HuH-7 (cell line): ENCODE data around the gene RNF17.

Experiments used
- DNase-seq: peaks from one replicate; pipeline ENCODE4 v3.0.0; 2011; ENCODE audit warnings: low spot score

The RNF17 gene

DNA sequence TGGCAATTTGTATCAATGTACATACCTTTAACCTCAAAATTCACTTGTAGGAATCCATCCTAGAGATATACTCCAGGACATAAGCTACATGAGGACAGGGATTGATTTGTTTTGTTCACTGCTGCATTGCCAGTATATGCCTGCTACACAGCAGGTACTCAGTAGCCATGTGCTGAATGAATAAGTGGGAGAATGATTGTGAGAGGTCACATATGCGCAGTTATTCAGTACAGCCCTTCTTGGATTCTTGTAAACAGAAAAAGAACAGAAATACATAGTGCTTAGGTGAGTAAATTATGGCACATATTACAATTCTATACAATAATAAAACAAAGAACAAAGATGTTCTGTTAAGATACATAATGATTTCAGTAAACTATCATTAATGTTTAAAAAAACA lies 133.3 kb downstream of the RNF17 start:
- no peak for DNase-seq

DNA sequence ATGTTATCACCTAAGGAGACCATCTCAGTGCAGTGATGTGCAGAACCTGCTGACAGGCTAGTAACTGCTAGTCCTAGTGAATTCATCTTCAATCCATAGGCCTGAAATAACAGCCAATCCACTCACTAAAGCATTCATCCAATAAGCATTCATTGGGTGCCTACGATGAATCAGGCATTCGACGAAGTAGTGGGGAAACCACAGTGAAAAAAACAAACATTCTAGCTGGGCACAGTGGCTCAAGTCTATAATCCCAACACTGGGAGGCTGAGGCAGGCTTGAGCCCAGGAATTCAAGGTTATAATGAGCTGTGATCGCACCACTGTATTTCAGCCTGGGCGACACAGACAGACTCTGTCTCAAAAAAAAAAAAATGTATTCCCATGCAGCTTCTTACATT lies 135.6 kb downstream of the RNF17 start:
- DNase-seq, result no peak

DNA sequence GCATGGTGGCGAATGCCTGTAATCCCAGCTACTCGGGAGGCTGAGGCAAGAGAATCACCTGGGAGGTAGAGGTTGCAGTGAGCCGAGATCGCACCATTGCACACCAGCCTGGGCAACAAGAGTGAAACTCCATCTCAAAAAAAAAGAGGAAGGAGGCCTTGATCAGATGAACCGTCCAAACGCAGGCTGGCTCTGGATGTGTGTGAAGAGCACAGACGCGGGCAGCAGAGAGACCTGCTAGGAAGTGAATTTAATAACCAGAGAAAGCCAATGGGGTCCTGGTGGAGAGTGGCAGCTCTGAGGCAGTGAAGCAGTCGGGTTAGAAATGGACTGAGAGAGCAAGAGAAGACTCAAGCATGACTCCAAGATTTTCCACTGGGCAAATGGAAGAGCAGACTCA lies 136.5 kb downstream of the RNF17 start:
- DNase-seq, result no peak

DNA sequence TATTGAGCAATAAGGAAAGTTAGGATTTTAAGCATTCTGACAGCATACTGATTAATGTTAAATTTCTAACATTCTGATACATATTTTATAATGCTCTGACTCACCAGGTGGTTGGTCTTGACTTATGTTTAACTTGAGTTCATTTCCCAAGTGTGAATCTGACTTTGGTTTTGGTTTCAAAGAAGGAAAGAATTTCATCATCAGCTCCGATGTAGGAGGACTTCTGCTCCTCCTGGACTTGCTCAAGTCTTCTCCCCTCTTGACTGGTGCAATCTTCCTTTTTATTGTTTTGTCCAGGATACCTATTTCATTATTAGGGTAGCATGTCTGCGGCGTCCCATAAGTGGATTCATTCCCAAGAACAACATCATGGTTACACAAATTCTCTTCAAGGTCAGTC lies 141.3 kb downstream of the RNF17 start:
- DNase-seq, result no peak

DNA sequence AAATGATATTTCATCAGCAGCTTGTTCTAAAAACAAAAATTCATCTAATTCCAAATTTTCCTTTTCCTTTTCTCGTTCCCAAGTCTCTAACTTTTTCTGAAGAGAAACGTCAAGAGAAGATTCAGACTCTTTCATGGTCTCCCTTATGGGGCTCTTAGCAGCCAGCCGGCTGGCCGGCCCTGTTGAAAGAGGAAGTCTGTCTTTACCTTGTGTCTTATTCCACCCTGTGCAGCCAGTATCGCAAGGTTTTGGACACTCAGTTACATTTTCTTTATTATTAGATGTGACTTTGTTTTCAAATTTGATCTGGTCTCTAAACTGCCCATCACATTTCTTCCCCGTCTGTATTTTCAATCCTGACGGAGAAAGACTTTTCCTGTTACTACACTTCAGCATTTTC lies 142.3 kb downstream of the RNF17 start:
- no peak for DNase-seq

DNA sequence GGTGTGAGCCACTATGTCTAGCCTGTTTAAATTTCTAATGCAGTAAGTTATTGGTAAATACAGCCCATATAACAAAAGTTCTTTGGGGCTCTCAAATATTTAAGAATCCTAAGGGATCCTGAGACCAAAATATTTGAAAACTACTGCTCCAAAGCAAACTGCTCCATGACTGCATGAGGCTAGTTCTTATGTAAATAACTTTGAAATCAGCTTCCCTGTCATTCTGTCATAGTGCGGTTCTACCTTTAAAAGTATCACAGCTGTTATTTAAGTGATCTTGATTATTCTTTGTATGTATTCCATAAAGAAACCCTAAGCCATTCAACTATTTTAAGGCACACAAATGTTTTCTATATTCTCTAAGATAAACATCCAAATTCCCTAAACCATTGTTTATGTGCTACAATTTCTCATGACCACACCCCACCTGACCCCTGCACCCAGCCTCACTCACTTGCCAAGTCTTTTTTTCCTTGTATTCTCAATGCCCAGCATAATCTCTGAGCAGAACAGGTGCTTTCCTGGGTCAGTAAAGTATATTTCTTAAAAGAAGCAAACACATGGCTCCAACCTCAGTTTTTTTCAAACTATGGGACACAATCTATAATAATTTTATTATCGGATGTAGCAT lies 146.6 kb downstream of the RNF17 start:
- DNase-seq, result no peak

DNA sequence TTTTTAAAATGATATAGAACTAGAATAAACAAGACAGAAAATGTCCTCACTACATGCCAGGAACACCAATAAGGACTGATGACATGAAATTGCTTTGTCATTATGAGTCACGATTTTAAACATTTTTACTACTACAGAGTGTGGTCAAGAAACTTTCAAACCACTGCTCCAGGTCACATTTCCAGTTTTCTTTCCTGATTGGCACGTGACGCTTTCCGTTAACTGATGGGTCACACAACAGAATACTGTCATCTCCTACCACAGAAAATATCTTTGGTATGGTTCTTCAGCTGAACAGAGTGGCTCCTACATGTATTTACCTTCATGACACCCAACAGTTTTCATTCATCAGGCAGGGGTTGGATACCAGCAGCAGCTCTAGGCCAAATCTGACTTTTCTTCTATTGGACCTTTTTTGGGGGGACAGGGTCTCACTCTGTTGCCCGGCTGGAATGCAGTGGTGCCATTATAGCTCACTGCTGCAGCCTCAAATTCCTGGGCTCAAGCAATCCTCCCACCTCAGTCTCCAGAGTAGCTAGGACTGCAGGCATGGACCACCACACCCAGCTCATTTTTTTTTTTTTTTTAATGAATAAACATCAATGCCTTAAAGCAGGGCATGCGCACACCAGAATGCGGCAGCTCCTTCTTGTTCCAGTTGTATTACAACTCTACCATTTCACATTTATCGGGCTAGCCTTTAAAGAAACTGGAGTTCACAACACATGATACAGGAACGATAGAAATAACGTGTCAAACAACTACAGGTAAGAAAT lies 147.4 kb downstream of the RNF17 start:
- no peak for DNase-seq

DNA sequence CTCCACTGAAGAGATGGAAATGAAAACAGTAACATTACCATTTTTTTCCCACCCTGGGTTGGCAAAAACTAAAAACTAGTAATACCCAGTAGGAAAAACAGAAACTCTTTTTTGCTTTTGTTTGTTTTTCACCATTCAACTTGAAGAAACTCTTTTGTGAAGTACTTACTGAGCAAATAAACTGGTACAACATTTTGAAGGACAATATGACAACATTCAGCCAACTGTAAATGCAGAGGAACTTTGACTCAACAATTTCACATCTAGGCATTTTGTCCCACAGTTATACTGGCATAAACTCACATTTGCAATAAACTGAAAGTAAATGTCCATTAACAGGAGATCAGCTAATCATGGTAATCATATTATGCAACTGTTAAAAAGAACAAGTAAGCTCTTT lies 152.5 kb downstream of the RNF17 start:
- no peak for DNase-seq

DNA sequence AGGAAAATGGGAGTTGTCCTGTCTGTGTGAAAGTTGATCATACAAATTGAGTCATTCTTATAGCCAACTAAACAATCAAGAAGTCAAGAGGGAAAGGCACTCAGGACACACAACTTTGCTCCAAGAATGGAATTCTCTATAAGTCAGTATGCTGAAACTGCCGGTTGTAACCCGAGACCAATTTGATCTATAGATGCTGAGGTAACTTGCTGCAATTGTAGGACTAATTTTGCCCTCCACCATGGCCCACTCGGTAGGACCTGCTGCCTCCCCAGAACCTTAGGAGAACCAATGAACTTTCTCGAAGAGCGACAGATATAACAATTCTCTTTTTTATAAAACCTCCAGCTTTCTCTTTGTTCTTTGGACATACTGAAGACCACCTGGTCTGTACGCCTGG lies 157.0 kb downstream of the RNF17 start:
- no peak for DNase-seq

DNA sequence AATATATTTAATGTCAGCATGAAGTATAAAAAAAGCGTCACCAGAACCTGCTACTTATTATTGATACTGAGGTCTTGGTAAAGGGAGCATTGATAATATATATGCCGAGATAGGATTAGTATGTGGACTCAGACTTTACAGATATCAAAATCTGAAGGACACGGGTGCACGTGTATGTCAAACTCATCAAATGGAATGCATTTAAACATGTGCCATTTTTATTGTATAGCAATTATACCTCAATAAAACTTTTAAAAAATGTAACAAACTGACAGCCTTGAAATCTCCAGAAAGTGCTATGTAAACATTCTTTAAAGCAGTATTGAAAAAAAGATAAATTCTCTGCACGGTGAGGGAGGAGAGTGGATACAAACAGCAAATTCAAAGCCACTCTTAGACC lies 157.9 kb downstream of the RNF17 start:
- no peak for DNase-seq

DNA sequence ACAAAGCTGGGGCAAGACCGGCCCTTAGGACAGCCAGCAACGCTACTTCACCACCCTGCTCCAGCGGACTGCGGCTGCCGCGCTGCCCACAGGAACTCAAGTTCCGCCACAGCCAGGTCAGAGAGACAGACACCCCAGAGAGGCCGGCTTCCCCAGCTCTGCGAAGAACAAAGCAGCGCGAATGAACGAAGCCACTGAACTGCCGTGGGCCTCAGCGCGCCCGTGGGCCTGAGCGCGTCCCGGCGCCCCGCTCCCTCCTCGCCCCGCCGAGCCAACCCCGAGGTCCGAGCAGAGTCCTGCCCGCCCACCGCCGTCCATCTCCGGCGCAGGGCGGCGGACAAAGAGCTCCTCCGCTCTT lies 158.4 kb downstream of the RNF17 start:
- peak; percentile 16 for DNase-seq

DNA sequence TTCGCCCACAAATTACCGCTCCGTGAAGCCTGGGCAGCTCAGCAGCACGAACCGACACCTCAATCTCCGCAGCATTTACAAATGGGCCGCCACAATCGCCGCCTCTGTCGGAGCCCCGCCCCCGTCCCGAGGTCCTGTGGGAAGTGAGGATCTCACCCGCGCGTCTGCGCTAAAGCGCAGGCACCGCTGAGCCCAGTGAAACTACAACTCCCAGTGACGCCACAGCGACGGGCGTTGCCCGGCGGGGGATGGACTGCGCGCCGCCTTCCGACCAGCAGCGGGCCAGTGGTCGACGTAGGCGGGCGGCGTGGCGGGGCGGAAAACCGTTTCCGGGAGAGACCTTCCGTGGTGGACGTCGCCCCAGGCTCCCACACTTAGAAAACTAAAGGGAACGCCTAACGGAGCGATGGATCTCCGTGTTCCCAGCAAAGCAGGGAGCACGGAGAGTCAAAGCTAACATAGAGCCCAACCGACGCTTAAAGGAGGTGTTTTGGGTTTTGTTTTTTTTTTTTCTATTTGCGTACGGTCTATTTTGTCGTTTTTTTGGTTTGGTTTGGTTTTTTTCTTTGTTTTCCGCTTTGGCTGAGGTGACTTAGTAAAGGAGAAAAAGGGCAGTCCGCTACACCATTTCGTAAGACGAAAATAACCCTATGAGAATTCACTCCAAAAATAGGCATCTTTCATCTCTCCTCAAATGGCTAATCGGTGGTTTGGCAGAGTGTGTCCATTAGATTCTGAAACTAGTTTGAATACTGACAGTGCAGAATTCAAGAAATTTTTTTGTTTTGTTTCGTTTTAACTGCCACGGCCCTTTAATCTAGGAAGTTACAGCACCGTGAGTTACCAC lies 159.0 kb downstream of the RNF17 start:
- DNase-seq, result peak; percentile 86

DNA sequence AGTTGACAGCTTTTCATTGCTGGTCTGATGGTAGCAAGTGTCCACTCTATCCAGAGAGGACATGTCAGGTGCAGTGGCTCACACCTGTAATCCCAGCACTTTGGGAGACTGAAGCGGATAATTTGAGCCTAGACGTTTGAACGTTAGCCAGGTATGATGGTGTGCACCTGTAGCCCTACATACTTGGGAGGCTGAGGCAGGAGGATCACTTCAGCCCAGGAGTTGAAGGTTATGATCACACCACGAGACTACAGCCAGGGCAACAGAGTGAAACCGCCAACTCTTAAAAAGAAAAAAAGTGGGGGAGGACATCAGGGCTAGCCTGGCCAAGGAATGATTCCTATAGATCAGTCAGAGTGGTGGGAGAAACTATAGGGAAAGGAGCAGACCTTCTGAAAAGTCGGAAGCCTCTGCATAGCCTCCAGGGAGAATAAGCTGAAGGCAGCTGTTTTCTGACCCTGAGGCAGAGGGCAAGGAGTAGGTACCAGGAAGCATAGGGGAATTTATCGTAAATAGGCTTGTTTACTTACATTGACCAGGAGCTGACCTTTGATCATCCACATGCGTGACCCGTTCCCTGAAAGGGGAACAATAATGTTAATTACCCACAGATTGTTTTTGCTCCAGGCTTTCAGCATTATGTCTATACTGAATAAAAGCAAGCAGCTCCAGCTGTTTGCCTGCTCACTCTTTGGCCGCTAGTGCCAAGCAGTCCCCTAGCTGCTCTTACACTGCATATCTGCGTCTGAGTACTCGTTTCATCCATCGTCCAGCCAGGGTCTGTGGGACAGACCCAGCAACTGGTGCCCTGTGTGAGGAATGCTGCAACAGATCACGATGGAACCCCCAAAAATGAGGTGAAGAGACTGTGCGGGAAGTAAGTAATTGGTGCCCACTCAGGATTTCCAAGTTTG lies 161.6 kb downstream of the RNF17 start:
- peak; percentile 14 for DNase-seq

DNA sequence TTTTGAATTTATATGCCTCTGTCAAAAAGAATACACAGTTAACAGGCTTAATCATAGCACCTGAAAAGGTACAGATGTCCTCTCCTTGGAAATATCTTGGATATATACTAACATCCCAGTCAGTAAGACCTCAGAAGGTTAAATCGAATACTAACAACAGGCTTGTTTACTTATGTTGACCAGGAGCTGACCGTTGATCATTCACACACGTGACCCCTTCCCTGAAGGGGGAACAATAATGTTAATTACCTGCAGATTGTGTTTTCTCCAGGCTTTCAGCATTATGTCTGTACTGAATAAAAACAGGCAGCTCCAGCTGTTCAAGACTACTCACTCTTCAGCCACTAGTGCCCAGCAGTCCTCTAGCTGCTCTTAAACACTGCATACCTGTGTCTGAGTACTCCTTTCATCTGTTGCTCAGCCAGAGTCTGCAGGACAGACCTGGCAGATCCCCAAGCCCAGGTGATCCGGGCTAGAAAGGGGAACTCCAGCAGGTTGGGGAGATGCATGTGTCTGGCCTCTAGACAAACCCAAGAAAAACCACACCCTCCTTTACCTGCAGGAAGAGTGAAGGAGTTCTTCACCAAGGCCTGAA lies 163.9 kb downstream of the RNF17 start:
- no peak for DNase-seq

DNA sequence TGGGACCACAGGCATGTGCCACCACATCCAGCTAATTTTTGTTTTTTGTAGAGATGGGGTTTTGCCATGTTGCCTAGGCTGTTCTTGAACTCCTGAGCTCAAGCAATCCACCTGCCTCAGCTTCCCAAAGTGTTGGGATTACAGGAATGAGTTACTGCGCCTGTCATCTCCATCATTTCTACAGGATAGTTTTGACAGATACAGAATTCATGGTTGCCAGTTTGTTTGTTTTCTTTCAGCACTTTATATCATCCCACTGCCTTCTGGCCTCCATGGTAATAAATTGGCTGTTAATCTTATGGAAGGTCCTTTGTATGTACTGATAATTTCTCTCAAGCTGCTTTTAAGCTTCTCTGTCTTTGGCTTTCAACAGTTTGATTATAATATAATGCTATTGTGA lies 165.2 kb downstream of the RNF17 start:
- DNase-seq, result no peak
